Stimulated activated CD8-positive, alpha-beta memory T cell treated with anti-CD3 and anti-CD28 coated beads, Interleukin-4, amount 100 ng/mL, for 24 hours (primary cell): ENCODE data around the gene PPARGC1A.

Source experiments
- DNase-seq: peaks from one replicate; pipeline ENCODE4 v3.0.0-alpha.2; 2020; ENCODE audit warnings: low read depth

PPARGC1A gene

GRCh38 chr4:23889814-23890341 lies at the start of gene PPARGC1A:
PPARGC1A (minus strand) TSS chr4:23890047; CDS start chr4:23889957, 90 bp downstream.
- DNase-seq: no peak

GRCh38 chr4:23938796-23939195 lies 48.9 kb upstream of the PPARGC1A start:
- no peak for DNase-seq

GRCh38 chr4:23937173-23937572 lies 47.3 kb upstream of the PPARGC1A start:
- no peak for DNase-seq

- no peak for DNase-seq
Observed at GRCh38 chr4:23934915-23935314, 45.1 kb upstream of the PPARGC1A start.

- no peak for DNase-seq
Observed at GRCh38 chr4:23934223-23934622, 44.4 kb upstream of the PPARGC1A start.

- no peak for DNase-seq
Observed at GRCh38 chr4:23932901-23933308, 43.1 kb upstream of the PPARGC1A start.

GRCh38 chr4:23932186-23932585 lies 42.3 kb upstream of the PPARGC1A start:
- DNase-seq: no peak

GRCh38 chr4:23931489-23931830 lies 41.6 kb upstream of the PPARGC1A start:
- no peak for DNase-seq

- no peak for DNase-seq
Observed at GRCh38 chr4:23930750-23931488, 41.1 kb upstream of the PPARGC1A start.

GRCh38 chr4:23929248-23929647 lies 39.4 kb upstream of the PPARGC1A start:
- no peak for DNase-seq

GRCh38 chr4:23924556-23924955 lies 34.7 kb upstream of the PPARGC1A start:
- no peak for DNase-seq

- no peak for DNase-seq
Observed at GRCh38 chr4:23923840-23924239, 34.0 kb upstream of the PPARGC1A start.

- no peak for DNase-seq
Observed at GRCh38 chr4:23923141-23923540, 33.3 kb upstream of the PPARGC1A start.

- no peak for DNase-seq
Observed at GRCh38 chr4:23922541-23923111, 32.8 kb upstream of the PPARGC1A start.

- DNase-seq: no peak
Observed at GRCh38 chr4:23922013-23922412, 32.2 kb upstream of the PPARGC1A start.

GRCh38 chr4:23921447-23921845 lies 31.6 kb upstream of the PPARGC1A start:
- no peak for DNase-seq

- no peak for DNase-seq
Observed at GRCh38 chr4:23920716-23921446, 31.0 kb upstream of the PPARGC1A start.

GRCh38 chr4:23920296-23920695 lies 30.4 kb upstream of the PPARGC1A start:
- no peak for DNase-seq

GRCh38 chr4:23916282-23916681 lies 26.4 kb upstream of the PPARGC1A start:
- no peak for DNase-seq

- no peak for DNase-seq
Observed at GRCh38 chr4:23915459-23916132, 25.7 kb upstream of the PPARGC1A start.

- DNase-seq: no peak
Observed at GRCh38 chr4:23911675-23912455, 22.0 kb upstream of the PPARGC1A start.

GRCh38 chr4:23909671-23910070 lies 19.8 kb upstream of the PPARGC1A start:
- DNase-seq: no peak
